NCI-H460 (cell line): ENCODE results near the gene ENTPD3. TPM values are rescaled to one million over a fixed set of nuclear protein-coding genes. Genes with fewer than 3 reads are reported as not detected.
A peak's percentile ranks its signal among the peaks of the same experiment; 100 is the strongest.
"Not testable (repeated sequence)": the region's sequence is repeated elsewhere in the genome, so short reads cannot be mapped to it uniquely, and the experiment has no call there.

Experiments used
- DNase-seq: peaks from one replicate; pipeline ENCODE4 v3.0.0-alpha.2; 2016; ENCODE audit warnings: low read depth; ENCODE audit errors: extremely low read depth
- total RNA-seq: library from RNA; depleted of rRNA; stranded (reverse); fragments of >200 nt; shearing (Covaris generic); gene quantifications from 2 replicates; pipeline ENCODE4 v1.2.3, GENCODE V29; 2014; rRNA removed

The ENTPD3 gene
- total RNA-seq, 1 experiment from 2014 or later: not detected

DNA sequence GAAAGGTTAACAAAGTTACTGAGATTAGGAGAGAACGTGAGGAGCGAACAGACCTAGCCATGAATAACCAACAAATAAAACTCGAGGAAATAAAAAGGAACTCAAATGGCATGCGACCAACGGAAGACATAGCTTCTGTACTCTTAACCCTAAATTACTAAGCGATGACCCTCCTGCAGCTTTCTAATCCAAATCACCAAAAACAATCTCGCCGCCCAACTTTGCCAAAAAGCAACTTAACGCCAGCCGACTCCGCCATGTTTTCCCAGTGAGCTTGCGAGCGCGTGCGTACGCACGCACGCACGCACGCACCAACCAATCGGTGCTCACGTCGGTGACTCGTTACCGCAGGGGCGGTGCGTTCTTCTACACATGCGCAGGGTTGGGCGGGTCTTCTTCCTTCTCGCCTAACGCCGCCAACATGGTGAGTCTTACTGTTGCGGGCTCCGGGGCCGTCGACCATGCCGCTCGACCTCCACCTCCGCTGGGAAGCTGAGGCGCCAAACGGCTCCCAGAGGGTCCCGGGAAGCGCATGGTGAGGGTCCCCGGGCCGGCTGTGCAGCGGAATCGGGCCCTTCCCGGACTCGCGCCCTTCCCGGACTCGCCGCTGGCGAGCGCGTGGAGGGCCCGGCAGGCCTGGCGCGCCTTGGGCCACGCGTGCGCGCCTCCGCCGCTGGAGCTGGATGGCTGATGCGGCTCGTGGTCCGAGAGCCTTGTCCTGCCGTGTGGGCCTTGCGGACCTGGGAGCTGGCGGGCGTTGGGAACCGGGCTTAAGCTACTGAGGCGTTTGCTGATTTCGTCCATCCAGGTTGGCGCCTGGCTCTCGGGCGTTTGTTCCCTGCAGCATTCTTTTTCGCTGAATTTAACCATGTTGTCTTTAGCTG lies 70.2 kb downstream of the ENTPD3 start, which contains the start of gene RPL14:
TSS of gene RPL14 (plus strand) at position 400 of the 884 bp plus-strand sequence. CDS start at position 533, 133 bp downstream.
- DNase-seq: peak; percentile 93

DNA sequence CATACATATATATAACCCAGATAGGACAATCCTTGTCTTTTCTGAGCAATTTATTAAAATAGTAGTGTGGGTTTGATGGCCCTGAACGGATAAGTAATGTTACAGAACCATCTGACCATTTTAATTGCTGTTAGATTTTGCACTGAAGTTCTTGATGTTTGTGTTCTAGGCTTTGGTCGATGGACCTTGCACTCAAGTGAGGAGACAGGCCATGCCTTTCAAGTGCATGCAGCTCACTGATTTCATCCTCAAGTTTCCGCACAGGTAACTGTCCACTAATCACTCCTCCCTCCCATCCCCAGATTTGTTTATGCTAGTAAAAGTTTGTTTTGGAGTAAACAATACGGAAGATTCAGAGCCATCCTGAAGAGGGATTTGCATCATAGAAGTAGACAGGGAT lies 71.5 kb downstream of the ENTPD3 start:
- no peak for DNase-seq

DNA sequence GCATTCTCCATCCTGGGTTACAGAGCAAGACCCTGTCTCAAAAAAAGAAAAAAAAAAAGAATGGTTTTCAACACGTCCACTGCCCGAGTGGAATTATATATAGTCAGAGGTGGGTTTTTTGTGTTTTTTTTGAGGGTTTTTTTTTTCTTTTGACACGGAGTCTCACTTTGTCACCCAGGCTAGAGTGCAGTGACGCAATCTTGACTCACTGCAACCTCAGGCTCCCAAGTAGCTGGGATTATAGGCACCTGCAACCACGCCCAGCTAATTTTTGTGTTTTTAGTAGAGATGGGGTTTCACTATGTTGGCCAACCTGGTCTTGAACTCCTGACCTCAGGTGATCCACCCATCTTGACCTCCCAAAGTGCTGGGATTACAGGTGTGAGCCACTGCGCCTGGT lies 73.5 kb downstream of the ENTPD3 start:
- not testable (repeated sequence) for DNase-seq

DNA sequence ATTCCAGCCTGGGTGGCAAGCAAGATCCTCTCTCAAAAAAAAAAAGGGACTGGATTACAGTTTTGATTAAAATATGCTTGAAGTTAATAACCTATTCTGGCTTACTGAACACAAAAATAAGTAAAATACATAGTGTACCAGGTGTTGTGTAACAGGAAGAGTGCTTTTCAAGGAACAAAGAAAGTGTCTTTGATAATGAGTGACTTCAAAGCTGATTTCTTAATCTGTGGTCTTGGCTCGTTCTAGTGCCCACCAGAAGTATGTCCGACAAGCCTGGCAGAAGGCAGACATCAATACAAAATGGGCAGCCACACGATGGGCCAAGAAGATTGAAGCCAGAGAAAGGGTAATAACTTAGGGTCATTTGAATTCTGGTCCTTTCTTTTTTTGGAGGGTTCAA lies 74.2 kb downstream of the ENTPD3 start:
- no peak for DNase-seq

DNA sequence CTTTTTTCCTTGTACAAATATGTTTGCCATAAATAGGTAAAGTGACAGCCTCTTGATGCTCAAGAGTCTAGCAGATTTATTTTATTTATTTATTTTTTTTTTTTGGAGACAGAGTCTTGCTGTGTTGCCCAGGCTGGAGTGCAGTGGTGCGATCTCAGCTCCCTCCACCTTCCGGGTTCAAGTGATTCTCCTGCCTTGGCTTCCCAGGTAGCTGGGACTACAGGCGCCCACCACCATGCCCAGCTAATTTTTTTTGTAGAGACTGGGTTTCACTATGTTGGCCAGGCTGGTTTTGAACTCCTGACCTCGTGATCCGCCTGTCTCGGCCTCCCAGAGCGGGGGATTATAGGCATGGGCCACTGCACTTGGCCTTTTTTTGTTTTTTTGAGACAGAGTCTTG lies 75.9 kb downstream of the ENTPD3 start:
- DNase-seq: not testable (repeated sequence)

DNA sequence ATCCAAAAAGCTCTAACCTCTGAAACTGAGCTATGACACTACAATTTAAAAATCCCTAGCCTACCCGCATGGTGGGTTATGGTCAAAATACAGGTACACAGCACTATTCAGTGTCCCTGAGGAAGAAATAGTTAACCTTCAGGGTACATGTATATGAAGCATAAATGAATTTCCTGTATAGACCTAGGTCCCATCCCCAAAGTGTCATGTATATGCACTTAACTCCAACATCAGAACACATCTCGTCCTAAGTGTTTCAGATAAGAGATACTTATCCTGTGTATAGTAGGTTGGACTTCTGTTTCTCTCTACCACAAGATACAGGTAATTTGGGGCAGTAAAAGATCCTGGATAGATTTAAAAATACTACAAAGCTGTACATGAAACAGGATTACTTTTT lies 76.6 kb downstream of the ENTPD3 start:
- DNase-seq: no peak

DNA sequence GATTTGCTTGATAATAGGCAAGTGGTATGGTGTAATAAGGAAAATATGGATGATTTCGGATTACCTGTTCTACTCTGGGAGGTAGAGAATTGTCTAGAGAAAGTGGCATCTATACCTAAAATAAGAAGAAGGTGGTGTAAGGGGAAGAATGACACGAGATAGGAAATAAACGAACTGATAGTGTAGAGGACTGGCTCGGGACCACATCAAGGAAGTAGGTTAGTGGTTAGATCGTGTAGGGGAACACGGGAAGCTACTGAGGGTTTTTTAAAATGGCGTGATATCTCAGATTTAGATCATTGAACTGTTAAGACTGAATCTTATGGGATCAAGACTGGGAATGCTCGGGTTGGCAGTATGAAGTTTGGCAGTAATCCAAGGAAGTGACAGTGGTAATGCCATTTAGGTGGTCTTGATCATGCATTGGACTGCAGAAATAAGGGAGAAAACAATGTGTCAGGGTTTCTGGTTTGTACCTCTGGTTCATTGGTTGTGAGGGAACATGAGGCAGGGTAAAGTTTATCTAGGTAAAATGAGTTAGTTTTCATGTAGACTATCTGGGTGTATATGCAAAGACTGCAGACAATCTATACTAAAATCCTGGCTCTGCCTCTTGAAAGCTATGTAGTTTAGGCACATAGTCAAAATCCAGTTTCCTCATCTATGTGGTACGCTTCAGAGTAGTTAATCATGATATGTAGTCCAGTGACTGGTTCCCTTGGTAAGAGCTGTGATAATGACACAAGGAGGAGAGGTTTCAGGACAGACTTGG lies 77.5 kb downstream of the ENTPD3 start:
- no peak for DNase-seq

DNA sequence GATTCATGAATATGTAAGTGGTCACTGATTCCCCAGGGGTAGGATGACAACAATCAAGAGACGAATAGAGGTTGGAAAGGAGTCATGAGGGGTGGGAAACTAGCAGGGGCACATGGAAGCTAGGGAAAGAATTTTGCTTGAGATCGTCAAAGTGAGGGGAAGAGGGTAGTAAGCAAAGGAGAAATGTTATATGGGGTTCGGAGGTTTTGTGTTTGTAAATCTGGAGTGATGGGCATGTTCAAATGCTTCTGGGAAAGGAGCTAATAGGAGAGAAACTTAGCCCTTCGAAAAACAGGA lies 78.1 kb downstream of the ENTPD3 start:
- no peak for DNase-seq

DNA sequence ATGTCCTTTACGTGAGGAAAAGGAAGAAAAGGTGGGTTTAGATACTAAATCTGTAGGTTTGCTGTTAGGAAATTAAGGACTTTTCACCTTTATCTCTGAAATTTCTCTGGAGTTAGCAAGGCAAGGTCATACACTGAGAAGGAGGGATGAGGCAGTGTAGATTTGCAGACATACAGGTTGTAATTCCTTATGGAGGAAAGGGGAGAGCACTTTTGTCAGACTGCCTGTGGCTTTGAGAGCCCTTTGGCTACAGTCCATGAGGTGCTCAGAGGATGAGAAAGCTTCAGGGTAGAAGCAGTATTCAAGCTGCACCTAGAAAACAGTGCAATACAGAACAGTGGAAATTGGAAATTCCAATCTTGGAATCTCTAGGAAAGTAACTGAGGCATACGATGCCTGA lies 78.5 kb downstream of the ENTPD3 start:
- DNase-seq: no peak

DNA sequence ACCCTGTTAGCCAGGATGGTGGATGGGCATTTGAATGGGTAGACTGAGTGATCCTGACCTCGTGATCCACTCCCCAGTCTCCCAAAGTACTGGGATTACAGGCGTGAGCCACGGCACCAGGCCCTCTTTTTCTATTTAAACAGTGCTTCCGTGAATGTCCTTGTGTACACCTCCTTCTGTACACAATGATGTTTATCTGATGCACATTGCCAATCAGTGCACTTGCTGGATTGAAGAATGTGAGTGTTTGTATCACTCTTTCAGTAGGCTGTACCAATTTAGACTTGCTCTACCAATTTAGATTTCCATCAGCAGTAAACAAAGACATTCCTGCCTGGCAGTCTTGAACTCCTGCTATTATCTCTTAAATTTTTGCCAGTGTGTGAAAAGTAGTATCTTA lies 81.0 kb downstream of the ENTPD3 start:
- no peak for DNase-seq

DNA sequence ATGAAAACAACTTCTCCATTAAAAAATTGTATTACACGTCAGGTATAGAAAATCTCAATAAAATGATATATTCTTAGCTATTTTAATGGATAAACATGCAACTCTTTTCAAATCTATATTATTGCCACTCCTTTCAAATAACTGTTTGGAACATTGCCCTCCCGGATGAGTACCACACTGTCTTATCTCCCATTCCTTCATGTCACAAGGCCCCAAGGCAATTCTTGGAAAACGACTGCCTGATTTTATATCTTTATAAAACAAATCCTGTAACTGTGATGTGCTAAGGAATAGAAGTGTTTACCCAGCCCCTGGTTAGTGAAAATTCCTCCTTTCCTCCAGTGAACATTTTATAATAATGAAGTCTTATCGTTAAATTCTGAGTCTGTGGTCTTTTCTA lies 83.7 kb downstream of the ENTPD3 start:
- no peak for DNase-seq

DNA sequence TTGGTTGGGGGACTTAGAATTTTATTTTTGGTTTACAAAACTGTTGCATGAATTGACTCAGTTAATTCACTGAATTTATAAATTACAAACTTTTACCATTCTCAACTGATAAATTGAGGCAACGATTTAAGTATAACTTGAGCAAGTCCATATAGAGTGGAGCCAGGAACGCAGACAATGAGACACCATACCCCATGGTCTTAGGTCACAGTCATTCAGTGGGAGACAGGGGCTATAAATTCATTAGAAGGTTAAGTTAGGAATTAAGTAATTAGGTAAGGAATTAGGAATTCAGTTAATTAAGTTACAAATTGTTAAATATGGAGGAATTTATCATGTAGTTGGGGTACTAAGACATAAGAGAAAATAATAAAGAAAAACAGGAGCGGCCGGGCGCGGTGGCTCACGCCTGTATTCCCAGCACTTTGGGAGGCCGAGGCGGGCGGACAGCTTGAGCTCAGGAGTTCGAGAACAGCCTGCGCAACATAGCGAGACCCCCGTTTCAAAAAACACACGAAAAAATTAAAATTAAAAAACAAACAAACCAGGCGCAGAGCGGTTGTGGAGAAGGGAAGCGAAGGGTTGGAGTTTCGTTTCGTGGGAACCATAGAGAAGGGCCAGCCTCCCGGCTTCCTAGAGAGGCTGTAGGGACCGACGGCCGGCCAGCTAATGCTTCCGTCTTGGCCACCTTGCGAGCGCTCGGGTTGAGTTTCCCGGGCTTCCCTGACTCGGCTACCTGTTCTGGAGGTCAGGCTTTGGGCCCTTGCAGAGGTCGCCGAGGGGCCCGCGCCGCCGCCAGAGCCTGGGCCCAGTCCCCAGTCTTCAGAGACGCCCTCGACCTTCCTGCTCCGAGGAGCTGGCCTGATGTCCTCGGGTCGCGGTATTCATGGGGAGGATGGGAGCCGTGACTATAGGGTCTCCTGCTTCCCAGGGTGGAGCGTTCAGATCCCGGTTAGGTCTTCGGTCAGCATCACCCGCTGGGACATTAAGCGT lies 89.8 kb downstream of the ENTPD3 start, which contains the start of gene ZNF619:
TSS of gene ZNF619 (plus strand) at position 645 of the 993 bp plus-strand sequence. CDS start 858 bp downstream, outside the sequence.
- peak; percentile 56 for DNase-seq

DNA sequence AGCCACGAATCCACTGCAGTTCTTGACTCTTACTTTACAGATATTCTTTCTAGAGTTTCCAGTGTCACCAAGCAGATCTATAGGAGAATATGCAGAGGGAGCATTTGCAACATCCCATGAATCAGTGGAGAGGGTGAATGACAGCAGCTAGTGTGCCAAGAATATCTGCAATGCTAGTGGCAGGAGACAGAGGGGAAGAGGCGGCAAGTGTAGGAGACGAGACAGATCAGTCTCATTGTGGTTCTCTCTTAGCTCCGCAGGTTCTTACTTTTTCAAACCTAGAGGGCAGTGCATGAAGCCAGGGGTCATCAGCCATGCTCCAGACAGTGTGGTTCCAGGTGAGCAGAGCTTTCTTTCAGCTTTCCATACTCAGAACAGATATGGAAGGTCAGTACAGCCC lies 90.7 kb downstream of the ENTPD3 start:
- DNase-seq: no peak

Other genes starting within 250 kb of the ENTPD3 start
- gene EIF1B, start 77.5 kb upstream of the ENTPD3 start, total RNA-seq: 25.6 and 29.2 TPM in 2 replicates
- gene RPL14, start 70.2 kb downstream of the ENTPD3 start, total RNA-seq: 1,156 and 1,178 TPM in 2 replicates
- 4.2 and 5.2 TPM in 2 replicates for gene ZNF619, start 89.9 kb downstream of the ENTPD3 start, total RNA-seq
- gene ZNF620, start 118.9 kb downstream of the ENTPD3 start, total RNA-seq: 2.2 and 5.1 TPM in 2 replicates
- 20.5 and 23.2 TPM in 2 replicates for gene ZNF621, start 137.8 kb downstream of the ENTPD3 start, total RNA-seq